Calu3 (cell line): Measurements from ENCODE around the gene E2F3. TPM values are rescaled to one million over a fixed set of nuclear protein-coding genes. Genes with fewer than 3 reads are reported as not detected.

Source experiments
- BruUV-seq: library from RNA; stranded (reverse); fragments of 400-500 nt; replicated peaks from 2 replicates; lab custom pipeline; 2021; lab: Mats Ljungman, UMichigan
- CTCF ChIA-PET: fragments of 300-600 bp; sonication (Branson Sonifier 250); formaldehyde crosslinking; loops from one replicate; lab custom pipeline; 2022; ENCODE audit warnings: antibody characterized with exemption; lab: Charles Lee
- DNase-seq: peaks from one replicate; pipeline ENCODE4 v3.0.0; 2022
- H3K27ac Mint-ChIP-seq: one replicate; pipeline ENCODE4 v1.8.0; 2022; ENCODE audit warnings: mixed read lengths; ENCODE audit not compliant: unreplicated experiment
- H3K27me3 Mint-ChIP-seq: one replicate; pipeline ENCODE4 v1.8.0; 2022; ENCODE audit warnings: mixed read lengths; ENCODE audit not compliant: unreplicated experiment
- H3K36me3 Mint-ChIP-seq: one replicate; pipeline ENCODE4 v1.8.0; 2022; ENCODE audit warnings: mild to moderate bottlenecking, moderate library complexity, mixed read lengths; ENCODE audit not compliant: insufficient read depth, unreplicated experiment
- H3K4me1 Mint-ChIP-seq: one replicate; pipeline ENCODE4 v1.8.0; 2022; ENCODE audit warnings: mild to moderate bottlenecking, low read depth, mixed read lengths; ENCODE audit not compliant: unreplicated experiment
- H3K4me3 Mint-ChIP-seq: one replicate; pipeline ENCODE4 v1.8.0; 2022; ENCODE audit warnings: mild to moderate bottlenecking, low read depth, moderate library complexity, mixed read lengths; ENCODE audit not compliant: unreplicated experiment
- H3K9me3 Mint-ChIP-seq: one replicate; pipeline ENCODE4 v1.8.0; 2022; ENCODE audit warnings: low read depth, mixed read lengths; ENCODE audit not compliant: unreplicated experiment
- CTCF ChIP-seq: fragments of 200-600 bp; IDR thresholded peaks from one replicate; pipeline ENCODE4 v1.8.0; 2022; ENCODE audit warnings: antibody characterized with exemption; ENCODE audit not compliant: unreplicated experiment
- intact Hi-C: fragments of 100-400 bp; cut with micrococcal nuclease; formaldehyde crosslinking; loops from one replicate; pipeline ENCODE4 v1.10.0; 2022; ENCODE audit not compliant: unreplicated experiment
- total RNA-seq: library from RNA; stranded (reverse); gene quantifications from 2 replicates; pipeline ENCODE4 v1.2.3, GENCODE V29; 2022

E2F3 gene
- total RNA-seq, 1 experiment from 2014 or later, result 69.8 TPM

GRCh38 chr6:20481281-20481680 lies 79.6 kb downstream of the E2F3 start:
- Mint-ChIP-seq H3K4me1 (peaks cover 10% of the 10 kb centered on the region), H3K9me3 (no peaks in the 10 kb centered on the region), H3K36me3 (peaks cover 68% of the 10 kb centered on the region), H3K27me3 (no peaks in the 10 kb centered on the region), H3K4me3 (no peak overlapping the region), H3K27ac (no peak overlapping the region)
- DNase-seq, result no peak
- no peak for TF ChIP-seq CTCF
- intact Hi-C loops, result no loop called here
- no TSS peak for BruUV-seq
- CTCF ChIA-PET, result interaction anchor here (0.5 kb wide), 1 partner anchor 165 kb away, joined by 3 read pairs; no protein-coding TSS in a partner anchor

GRCh38 chr6:20483887-20484497 lies 82.3 kb downstream of the E2F3 start:
- BruUV-seq, result no TSS peak
- Mint-ChIP-seq H3K4me3 (no peak overlapping the region), H3K9me3 (no peaks in the 10 kb centered on the region), H3K27ac (no peak overlapping the region), H3K4me1 (no peaks in the 10 kb centered on the region), H3K36me3 (peaks cover 73% of the 10 kb centered on the region), H3K27me3 (no peaks in the 10 kb centered on the region)
- CTCF ChIA-PET, result interaction anchor here (0.7 to 1.6 kb wide), 3 partner anchors 47 to 80 kb away, joined by 3 to 5 read pairs (median 3); no protein-coding TSS in a partner anchor
- no peak for TF ChIP-seq CTCF
- DNase-seq, result no peak
- intact Hi-C loops, result no loop called here

GRCh38 chr6:20486641-20487040 lies 85.0 kb downstream of the E2F3 start:
- peaks cover 74% of the 10 kb centered on the region for H3K36me3 Mint-ChIP-seq
- CTCF ChIA-PET, result no interaction called here
- DNase-seq, result no peak
- no TSS peak for BruUV-seq
- H3K27ac Mint-ChIP-seq, result no peak overlapping the region
- TF ChIP-seq CTCF, result no peak
- H3K9me3 Mint-ChIP-seq, result no peaks in the 10 kb centered on the region
- no peaks in the 10 kb centered on the region for H3K4me1 Mint-ChIP-seq
- intact Hi-C loops, result no loop called here
- no peak overlapping the region for H3K4me3 Mint-ChIP-seq
- no peaks in the 10 kb centered on the region for H3K27me3 Mint-ChIP-seq

GRCh38 chr6:20487669-20488375 lies 86.1 kb downstream of the E2F3 start:
- intact Hi-C loops, result no loop called here
- no peaks in the 10 kb centered on the region for H3K27me3 Mint-ChIP-seq
- no peaks in the 10 kb centered on the region for H3K4me1 Mint-ChIP-seq
- peaks cover 73% of the 10 kb centered on the region for H3K36me3 Mint-ChIP-seq
- H3K9me3 Mint-ChIP-seq, result no peaks in the 10 kb centered on the region
- H3K4me3 Mint-ChIP-seq, result no peak overlapping the region
- no peak for TF ChIP-seq CTCF
- H3K27ac Mint-ChIP-seq, result no peak overlapping the region
- BruUV-seq, result no TSS peak
- DNase-seq, result no peak
- CTCF ChIA-PET, result interaction anchor here (0.6 to 0.7 kb wide), 2 partner anchors 108 to 1430 kb away, joined by 3 to 4 read pairs; no protein-coding TSS in a partner anchor
